ENCODE measurements around the gene MTM1.
A peak's percentile ranks its signal among the peaks of the same experiment; 100 is the strongest.

The MTM1 gene

DNA sequence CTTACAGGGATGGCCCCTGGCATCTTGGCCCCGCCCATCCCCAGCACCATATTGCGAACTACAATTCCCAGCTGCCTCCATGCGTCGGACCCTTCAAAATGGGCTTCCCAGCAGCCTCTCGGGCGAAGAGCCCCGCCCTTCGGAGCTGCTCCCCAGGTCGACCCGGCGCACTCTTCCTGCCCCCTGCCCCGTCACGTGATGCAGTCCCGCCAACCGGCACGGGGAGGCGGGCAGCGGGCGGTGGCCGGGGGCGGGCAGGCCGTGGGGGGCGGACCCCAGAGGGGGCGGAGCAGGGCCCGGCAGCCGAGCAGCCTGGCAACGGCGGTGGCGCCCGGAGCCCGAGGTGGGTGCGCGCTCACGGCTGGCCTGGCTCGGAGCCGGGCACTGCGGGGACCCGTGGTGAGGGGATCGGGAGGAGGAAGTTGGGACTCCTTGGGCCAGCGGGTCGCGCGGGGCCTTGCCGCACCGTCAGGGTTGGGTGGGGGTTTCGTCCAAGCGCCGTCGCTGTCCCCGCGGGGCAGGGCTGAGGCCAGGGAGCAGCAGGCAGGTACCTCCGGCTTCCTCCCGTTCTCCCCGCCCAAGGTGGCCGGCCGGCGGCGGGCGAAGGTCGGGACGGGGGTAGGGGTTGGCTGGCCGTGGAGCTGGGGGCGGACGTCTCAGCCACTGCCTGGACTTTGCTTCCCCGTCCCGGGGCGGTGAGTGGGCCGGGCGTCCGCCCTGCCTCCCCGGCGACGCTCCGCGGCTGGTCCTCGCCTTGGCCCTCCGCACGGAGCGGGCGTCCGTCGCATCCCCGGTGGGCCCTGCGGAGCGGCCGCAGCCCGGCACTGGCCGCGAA lies at the start of gene MTM1:
MTM1 (plus strand) TSS at position 302 of the 835 bp plus-strand sequence. CDS start 23,994 bp downstream, outside the sequence.
- peak; percentile 94 to 95 for DNase-seq

GRCh38 chrX:150522494-150522893 lies 45.9 kb upstream of the MTM1 start:
- no peak for DNase-seq

DNA sequence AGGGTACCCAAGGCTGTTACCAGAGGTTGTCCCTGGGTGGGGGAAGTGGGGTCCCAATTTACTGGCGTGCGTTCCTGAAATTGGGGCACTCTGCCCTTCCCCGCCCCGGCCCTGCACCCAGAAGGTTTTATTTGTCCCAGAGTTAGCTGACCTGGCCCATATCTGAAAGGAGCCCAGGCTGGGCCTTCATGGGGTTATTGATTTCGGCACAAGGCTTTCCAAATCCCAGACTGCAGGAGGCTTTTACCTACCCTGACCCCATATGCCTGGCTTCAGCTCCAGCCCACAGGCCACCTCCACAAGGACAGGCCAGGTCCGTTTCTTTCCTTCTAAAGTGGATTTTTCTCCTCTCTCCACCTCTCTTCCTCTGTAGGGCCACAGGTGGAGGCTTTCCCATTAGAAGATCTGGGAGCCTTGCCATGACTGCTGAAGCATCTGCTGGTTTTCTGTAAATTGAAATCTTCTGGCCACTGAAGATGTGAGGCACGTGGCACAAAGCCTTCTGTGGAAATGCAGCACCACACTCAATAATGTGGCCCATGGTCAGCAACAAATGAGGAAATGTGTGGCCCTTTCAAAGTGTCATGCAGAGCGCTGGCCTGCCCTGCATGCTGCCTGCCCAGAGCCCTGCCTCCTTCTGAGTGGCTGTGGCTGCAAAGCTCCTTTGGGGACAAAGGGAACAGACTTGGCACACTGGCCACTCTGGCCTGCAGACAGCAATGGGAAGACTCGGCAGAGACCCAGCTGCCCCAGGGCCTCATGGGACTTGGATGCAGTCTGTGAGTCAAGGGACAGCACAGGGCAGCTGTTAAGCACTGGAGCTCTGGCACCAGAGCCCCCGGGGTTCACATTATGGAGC lies 43.1 kb upstream of the MTM1 start:
- DNase-seq, result no peak

GRCh38 chrX:150526692-150527091 lies 41.7 kb upstream of the MTM1 start:
- DNase-seq, result no peak

DNA sequence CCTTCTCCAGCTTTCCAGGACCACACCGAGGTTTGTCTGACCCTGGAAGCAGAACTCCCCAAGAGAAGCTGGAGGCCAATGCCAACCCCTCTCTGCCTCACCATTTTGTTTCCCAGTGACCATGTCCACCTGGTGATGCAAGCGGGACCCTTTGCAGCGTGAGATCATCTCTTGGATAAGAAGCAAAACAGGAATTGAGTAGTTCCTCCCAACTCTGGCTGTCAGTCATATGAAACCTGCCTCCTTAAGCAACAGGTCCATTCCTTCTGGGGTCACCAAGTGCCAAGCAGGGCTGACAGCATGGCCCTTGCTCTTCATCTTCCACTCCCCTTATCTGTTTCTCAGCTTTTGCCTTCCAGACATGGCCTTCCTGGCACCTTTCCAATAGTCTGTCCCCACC lies 41.3 kb upstream of the MTM1 start:
- no peak for DNase-seq

- DNase-seq, result no peak
These were observed 38.8 kb upstream of the MTM1 start for GRCh38 chrX:150529587-150529986.

GRCh38 chrX:150530821-150531220 lies 37.6 kb upstream of the MTM1 start:
- DNase-seq, result no peak

- DNase-seq, result no peak
These were observed 37.0 kb upstream of the MTM1 start for GRCh38 chrX:150531467-150531866.

DNA sequence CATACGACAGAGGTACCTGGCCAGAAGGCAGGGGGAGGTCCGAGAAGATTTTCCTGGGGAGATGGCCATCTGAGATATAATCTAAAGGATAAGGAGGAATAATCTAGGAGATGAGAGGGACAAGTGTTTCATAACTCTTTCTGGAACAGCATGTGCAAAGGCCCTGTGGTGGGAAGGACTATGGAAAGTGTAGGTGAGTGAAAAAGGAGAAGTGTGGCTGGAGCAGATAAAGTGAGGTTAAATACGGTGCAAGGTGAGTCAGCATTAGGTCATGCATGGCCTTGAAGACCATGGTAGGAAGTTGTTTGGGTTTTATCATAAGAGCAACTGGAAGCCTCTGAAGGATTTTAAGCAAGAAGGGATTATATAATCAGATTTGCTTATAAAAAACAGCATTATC lies 34.6 kb upstream of the MTM1 start:
- DNase-seq, result no peak

GRCh38 chrX:150536455-150537116 lies 31.8 kb upstream of the MTM1 start:
- no peak for DNase-seq

DNA sequence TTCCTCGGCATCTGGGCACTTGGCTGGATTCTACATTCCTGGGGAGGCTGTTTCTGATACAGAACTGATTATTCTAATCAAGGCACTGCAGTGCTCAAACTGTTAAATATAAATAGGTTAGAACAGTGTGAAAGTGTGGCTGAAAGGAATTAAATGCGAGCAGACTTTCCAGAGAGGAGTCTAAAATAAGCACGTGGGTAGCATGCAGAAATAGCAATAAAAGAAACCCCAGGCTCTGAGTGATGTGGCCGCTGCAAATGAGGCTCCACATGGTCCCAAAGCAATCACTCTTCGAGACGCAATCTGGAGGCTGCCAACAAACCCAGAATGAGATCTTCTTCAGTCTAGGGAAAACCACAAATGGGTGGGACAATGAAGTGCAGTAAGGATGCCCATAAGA lies 30.6 kb upstream of the MTM1 start:
- DNase-seq, result no peak

DNA sequence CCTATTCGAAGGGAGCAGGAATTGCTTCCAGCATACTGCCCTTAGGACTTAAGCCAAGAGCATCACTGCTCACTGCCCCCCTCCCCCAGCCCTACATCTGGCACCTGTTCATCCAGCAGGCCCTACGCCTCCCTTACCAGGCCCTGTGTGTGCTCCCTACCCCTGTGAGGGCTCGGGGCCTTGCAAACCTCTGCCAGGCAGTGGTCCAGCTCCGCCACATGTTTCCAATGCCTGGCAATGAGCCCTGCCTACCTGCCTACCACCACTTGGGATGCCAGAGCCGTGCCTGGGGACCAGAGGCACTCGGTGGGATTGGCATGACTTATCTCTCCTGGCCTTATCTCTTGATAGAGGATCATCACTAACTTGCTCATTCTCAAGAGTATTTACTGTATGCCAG lies 27.5 kb upstream of the MTM1 start:
- no peak for DNase-seq

DNA sequence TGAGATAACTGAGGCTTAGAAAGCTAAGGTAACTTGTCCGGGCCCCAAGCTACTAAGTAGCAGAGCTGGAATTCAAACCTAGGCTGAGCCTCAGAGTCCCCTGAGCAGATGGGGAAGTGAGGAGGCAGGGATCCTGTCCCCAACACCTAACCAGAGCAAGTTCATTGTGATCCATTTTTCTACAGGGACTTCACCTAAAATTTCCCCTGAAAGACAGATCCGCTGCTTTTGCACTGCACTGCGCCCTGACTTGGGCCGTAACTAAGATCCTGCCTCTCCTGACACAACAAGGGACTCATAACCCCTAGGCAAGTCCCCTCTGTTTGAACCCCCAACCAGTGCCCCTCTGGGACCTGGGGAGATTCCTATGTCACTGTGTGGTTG lies 25.6 kb upstream of the MTM1 start:
- no peak for DNase-seq

DNA sequence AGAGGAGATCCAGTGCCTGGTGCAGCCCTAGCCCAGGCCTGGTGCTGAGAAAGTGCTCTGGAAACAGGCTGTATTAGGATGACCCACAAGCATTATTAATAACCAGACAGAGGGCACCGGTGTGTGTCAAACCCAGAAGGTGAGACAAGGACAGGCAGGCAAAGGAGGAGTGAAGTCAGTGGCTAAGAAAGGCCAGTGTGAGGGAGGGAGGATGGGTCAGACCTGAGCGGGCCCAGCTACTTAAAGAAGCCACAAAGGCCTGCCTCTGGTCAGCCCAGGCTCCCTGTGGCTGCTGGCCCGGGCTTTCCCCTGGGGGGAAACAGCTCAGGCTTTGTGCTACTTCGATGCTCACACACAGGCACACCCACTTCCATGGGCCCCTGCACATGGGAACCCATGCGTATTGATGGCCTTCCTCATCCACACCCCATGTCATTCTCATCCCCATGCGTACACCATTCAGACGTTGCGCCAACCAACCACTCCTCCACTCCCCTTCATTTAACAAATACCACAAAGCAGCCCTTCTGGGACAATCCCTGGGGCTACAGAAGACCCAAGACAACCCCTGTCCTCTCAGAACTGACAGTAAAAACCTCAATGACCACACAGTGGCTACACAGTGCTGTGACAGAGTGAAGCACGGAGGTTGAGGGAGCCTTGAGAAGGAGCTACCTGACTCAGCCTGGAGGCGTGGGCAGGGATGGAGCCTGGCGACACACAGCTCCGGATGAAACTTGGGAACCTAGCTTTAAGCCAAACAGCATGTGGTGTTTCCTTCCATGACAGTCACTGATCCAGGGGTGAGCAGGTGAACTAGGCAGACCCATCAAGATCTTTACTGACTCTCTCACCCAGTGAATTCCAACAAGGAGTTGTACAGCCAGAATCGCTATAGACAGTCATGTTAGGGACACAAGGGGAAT lies 24.9 kb upstream of the MTM1 start:
- DNase-seq, result no peak

DNA sequence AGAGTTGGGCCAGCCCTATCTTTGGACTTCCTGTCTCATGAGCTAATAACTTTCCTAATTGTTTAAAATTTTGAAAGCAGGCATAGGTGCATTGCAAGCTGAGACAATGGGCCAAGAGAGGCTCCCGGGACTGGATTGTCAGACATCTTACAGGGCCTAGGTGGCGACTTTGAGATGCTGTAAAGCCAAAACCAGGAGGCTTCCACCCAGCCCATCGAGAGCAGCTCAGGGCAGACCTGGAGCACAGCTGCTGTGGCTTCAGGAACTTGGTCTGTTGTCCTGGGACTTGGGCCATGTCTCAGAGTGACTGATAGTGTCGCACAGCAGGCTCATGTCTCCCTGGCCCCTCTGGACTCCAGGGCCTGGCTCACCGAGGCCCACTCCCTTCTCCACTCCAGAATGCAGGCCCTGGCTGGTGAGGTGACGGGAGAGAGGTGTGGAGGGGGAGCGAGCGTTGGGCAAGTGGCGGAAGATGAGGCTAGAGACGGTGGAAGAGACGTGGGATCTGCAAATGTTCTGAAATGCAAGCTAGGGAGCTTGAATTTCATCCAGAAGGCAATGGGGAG lies 24.1 kb upstream of the MTM1 start:
- DNase-seq, result peak in 1 of 2 donors; percentile 19

GRCh38 chrX:150544835-150545770 lies 23.3 kb upstream of the MTM1 start:
- DNase-seq, result no peak

DNA sequence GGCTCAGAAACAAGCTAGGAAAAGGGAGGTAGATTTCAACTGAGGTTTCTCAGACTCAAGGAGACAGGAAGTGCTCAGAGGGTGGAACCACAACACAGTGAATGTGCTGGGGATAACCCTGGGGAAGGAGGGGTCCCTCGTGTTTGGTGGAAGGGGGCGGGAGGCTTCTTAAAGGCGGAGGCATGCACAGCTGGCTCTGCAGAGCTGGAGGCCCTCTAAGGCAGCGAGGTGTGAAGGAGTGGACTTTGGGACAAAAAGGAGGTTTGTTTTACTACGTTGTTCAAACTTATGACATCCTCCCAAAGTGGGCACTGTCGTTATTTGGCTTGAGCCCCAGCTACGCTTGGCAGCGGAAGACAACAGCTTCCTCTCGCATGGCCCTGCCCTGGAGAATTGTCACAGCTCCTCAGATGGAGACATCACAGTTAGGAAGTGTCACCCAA lies 21.7 kb upstream of the MTM1 start:
- DNase-seq, result peak; percentile 22 to 56

DNA sequence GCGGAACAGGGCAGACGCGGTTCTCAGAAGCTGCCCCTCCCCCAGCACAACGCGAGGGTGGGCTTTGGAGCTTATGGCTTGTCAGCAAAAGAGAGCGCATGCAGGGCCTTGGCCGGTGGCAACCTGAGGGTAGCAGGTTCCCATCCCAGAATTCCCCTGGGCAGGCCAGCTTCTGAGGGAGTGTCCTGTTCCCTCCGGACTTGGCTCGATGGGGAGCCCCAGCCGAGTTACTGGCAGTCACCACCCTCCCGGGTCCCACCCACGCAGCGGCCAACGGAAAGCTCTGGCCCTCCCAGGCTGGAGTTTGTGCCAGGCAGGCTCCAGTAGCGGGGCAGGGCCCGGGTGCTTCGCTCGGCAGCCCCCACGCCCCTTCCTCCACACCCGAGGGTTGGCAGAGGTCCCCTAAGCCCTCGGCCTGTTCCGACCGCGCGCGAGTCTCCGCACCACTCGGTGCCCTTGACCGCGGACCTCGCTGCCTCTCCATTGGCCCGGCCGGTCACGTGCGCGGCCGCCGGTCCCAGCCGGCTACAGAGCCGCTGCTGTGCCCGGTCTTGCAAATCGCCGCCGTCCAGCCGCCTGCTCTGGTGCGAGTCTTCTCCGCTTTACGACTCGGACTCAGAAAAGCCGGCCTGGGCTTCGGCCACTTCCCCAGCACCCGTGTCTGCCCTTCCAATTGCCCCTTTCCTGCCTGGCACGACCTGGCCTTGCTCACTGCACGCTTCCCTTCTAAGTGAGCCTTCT lies 20.9 kb upstream of the MTM1 start:
- DNase-seq, result peak in 1 of 2 donors; percentile 17

DNA sequence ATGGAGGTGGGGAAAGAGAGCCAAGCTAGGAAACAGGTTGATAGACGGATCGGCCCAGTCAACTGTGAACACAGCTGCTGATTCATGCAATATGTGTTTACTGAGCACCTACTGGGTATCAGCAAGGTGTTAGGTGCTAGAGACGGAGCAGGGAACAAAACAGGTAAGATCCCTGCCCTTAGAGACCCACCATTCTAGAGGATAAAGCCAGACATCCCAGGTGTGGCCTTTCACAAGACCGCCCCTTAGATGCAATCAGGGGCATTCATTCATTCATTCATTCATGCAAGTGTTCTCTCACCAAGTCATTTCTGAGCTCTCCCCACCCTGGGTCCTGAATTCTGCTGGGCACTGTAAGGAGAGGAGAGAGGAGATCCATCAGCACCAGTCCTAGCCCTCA lies 20.2 kb upstream of the MTM1 start:
- no peak for DNase-seq

DNA sequence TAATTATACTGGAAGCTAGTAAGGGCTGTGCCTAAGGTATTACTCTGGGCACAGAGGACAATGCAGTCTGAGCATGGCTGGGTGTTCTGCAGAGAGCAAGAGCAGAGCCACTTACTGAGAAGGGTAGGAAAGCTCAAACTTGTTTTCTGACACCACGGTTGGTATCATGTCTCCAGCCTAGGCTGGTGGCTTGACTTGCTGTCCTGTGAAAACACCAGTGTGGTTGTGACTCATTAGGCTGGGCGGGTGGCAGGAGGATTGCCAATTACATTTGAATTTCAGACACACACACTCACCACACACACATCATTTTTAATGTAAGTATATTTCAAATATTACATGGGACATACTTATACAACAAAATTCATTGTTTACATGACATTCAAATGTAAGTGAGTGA lies 19.7 kb upstream of the MTM1 start:
- DNase-seq, result no peak

All from CD4-positive, alpha-beta T cell treated with Interferon alpha-2 for 1 hour (primary cell).